Activated T-cell treated with anti-CD3 and anti-CD28 coated beads for 4 hours (primary cell): ENCODE results near the gene EIF2S2.

Experiments
- DNase-seq: peaks from one replicate; pipeline ENCODE4 v3.0.0-alpha.2; 2020

Gene EIF2S2

GRCh38 chr20:34115232-34115631 lies 3.2 kb upstream of the EIF2S2 start:
- DNase-seq: no peak

- DNase-seq: no peak
These were observed 2.8 kb upstream of the EIF2S2 start for GRCh38 chr20:34114809-34115208.

- peak; percentile 8 for DNase-seq
These were observed 608 bp upstream of the EIF2S2 start for GRCh38 chr20:34112600-34113101.

DNA sequence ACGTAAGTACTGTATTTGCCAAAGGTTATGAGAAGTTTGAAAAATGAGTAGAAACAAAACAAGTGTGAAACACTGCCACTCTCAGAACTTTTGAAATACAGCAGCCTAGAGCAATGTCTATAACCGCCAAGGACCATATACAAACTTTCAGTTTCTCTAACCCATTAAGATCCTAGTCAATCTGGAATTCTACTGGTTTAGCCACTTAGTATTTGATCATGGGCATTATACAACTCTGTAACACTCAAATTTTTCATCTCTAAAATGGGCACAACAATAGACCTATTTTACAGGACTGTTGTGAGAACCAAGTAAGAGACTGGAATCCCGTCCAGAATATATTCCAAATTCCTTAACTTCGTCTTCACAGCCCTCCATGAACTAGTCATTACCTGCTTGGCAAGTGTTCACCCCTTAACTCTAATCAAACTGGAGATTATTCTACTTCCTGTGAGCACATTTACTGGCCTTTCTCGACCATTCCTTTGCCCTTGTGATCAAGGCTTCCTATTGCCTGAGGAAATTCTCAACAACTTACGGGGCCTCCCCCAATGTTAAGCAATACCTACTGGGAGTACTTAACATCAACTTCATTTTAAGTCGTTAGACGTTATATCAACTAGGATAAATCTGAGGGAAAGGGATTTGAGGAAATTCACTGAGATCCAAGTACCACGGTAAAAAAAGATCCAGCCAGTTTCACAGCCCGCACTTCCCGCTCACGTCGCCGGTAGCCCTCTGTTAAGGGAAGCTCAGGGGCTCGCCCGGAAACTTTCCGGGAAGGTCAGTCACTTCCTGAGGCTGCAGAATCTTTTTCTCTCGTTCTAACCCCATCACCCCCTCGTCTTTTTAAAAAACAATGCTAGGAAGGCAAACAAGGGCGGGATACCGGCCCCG lies 1.1 kb downstream of the EIF2S2 start:
- no peak for DNase-seq

- no peak for DNase-seq
These were observed 1.9 kb downstream of the EIF2S2 start for GRCh38 chr20:34110025-34110744.

DNA sequence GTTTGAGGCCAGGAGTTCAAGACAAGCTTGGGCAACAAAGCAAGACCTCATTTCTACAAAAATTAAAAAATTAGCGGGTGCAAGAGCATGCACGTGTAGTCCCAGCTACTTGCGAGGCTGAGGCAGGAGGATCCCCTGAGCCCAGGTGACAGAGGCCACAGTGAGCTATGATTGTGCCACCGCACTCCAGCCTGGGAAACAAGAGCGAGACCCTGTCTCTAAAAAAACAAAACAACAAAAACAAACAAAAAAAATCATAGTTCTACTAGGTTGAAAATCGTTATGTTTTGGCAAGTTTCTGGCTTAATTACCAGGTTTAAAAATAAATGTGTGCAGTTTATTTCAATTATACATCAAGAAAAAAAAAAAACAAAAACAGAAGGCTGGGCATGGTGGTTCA lies 2.6 kb downstream of the EIF2S2 start:
- no peak for DNase-seq

- DNase-seq: no peak
These were observed 3.3 kb downstream of the EIF2S2 start for GRCh38 chr20:34108616-34109174.

- no peak for DNase-seq
These were observed 5.9 kb downstream of the EIF2S2 start for GRCh38 chr20:34105978-34106675.

DNA sequence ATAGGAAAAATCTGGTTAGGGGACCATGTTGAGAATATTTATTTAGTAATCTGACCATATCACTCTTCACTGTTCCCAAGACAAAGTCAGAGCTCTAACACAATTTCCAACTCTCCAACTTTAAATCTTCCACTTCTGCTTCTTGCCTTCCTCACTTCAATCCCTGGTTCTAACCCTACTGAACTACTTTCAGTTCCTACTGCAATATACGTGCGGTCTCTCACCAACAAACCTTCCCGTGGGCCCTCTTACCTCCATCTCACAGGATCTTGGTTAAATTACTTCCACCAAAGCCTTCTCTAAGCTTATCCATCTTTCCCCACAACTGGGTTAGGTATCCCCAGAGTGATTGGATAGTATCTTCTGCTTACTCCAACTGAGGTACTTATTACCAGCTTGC lies 8.0 kb downstream of the EIF2S2 start:
- DNase-seq: no peak

DNA sequence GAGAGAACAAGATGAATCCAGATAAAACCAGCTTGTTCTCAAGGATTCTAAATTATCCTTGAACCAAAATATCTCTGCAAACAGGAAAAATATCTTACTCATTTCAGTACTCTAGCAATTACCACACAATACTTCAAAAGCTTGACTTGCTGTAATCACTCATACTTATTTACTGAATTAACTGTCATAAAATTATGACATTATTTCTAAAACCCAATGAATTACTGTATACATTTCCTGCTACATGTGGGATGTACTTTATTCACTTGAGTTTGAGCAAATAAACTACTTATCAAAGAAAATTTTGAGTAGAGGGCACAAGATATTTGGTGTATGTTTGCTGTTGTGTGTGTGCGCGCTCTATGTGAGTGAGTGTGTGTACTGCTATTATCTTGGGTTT lies 9.7 kb downstream of the EIF2S2 start:
- no peak for DNase-seq

DNA sequence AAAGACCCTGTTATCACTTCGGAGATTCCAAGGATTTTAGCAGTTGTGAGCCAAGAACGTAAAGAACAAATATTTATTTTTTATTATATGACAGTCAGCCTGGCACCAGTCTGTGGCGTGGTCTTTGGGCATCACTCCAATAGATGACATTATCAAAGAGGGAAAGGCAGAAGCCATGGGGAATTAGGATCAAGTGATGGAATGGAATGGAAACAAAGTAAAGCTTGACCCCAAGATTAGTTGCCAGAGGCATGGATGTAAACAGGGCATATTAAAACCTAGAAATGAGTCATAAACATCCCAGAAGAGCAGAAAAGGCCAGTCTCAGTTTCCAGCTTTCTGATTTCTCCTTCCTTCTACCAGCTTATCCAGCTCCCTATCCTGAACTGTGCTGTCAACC lies 11.5 kb downstream of the EIF2S2 start:
- DNase-seq: no peak

DNA sequence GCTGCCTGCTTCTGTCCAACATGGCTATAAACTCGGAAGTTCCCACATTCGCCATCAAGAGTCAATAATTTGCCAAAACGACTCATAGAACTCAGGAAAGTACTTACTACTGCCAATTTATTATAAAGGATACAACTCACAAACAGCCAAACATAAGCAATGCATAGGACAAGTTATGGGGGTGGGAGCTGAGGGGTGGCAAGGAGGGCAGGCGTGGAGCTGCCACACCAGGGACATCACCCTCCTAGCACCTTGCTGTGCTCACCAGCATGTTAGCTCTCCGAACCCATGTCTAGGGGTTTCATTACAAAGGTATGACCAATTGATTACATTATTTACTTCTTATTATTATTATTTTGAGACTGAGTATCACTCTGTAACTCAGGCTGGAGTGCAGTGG lies 12.4 kb downstream of the EIF2S2 start:
- DNase-seq: no peak

DNA sequence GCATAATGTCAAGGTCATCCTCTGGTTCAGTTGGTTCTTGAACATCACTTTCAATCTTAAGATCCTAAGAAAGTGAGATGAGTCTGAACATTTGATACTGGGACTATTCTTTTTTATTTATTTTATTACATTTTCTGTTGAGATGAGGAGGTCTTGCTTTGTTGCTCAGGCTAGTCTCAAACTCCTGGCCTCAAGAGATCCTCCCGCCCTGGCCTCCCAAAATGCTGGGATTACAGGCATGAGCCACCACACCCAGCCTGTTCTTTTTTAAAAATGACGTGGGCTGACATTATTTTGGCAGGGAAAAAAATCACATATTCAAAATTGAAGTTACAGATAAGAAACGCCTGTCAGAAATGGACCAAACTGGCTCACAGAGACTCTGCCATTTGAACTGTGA lies 13.5 kb downstream of the EIF2S2 start:
- DNase-seq: no peak

DNA sequence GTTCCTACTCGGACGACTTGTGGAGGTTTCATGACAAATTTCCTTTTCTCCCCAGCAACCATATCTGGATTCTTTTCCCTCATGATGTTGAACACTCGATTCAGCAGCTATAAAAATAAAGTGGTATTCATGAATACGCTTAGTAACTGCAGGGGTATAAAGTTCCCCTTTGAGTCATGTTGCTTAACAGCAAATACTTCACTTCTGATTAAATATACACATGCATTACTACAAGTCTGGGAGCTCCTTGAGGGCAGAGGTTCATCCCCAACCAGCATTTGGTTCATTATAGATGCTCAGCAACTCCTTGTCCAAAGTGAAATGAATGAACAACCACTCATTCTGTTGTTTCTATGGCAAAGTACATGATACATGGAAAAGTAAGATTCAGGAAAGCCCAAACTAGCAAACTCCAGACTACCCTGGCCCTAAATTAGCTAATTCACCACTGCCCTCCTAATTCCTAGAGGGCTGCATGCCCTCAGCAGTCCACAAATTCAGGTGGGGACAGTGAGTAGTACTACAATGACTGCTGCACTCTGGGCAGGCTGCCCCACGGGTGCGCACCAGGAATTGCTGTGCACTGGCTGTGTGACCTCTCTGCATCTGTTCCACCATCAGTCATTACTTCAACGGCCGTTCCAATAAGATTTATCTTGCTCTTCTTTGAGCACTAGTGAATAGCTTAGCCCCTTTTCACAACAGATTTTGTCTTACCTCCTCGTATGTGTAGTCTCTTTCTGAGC lies 15.2 kb downstream of the EIF2S2 start:
- DNase-seq: no peak

GRCh38 chr20:34095825-34096224 lies 16.2 kb downstream of the EIF2S2 start:
- DNase-seq: no peak

DNA sequence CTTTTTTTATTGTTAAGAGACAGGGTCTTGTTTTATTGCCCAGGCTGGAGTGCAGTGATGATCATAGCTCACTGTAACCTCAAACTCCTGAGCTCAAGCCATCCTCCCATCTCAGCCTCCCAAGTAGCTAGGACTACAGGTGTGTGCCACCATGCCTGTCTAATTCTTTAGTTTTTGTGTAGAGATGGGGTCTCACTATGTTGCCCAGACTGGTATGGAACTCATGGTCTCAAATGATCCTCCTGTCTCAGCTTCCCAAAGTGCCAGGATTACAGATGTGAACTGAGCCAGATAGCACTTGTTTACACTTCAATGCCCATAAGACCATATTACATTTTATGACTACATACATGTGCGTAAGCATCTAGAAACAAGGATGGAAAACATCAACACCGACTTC lies 18.1 kb downstream of the EIF2S2 start:
- no peak for DNase-seq

DNA sequence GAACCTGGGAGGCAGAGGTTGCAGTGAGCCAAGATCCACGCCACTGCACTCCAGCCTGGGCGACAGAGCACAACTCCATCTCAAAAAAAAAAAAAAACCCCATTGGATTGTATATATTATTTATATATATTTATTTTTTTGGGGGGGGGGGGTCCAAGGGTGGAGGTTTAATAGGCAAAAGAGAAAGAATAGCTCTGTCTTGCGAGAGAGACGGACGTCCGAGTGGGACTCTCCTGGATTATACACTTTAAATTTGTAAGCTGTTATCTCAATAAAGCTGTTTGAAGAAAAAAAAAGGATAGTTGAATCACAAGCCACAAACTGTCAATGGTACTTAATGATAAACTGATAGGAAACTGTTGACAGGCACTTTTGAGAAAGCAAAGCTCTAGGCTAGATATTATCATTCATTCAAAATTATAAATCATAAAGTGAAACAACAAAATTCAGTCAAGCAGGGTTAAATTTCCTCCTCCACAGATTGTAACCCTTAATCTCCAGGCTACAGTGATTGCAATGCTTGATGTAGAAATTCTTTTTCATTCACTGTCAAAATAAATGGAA lies 20.3 kb downstream of the EIF2S2 start:
- no peak for DNase-seq

- no peak for DNase-seq
These were observed 21.4 kb downstream of the EIF2S2 start for GRCh38 chr20:34090645-34091044.

DNA sequence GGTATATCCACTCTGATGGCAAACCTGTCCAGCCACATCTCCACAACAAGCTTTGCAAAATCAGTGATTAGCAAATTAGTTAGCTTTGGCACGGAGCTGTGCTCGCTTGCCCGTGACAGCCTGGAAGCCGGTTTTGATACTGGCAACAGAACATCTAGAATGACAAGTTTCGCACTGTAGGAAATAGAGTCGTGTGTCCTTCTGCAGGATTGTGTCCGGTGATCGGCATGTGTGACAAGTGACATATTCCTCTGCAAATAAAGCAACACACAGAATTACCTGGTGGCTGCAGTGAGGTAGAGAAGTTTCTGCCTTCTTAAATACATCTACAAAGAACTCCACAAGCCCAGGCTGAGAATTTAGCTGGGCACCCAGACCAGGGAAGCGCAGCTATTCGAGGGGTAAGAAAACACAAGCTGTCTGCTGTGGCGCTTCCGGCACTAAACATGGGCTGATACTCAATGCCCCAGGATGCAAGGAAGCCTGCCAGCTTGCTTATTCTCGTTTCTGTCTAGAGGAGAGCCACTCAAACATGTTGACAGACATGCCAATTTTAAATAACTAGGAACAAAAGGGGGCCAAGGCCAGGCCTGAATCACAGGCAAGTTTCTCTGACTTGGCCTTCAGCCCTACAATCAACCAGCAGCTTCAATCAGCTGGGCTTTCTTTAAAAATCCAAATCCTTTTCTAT lies 22.2 kb downstream of the EIF2S2 start:
- no peak for DNase-seq

DNA sequence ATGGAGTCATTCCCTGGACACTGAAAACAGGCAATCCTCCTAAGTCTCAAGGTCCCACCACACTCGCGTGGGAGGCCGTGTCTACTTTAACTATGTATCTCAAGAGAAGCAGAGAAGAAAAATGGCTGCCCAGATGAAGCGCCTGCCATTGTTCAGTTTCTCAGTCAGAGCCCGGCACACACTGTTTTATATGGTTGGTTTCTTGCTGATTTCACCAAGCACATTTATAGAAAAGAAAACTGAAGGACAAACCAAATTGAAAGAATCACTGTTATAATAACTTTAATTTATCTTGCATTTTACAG lies 22.9 kb downstream of the EIF2S2 start:
- DNase-seq: no peak

GRCh38 chr20:34088305-34089174 lies 23.5 kb downstream of the EIF2S2 start:
- no peak for DNase-seq
